Thyroid gland (tissue), 4 donors: Measurements from ENCODE around the gene BARHL1. TPM values are rescaled to one million over a fixed set of nuclear protein-coding genes. Genes with fewer than 3 reads are reported as not detected.

Experiments used
- DNase-seq, 2 donors: peaks; one replicate each; pipeline ENCODE4 v3.0.0-alpha.2; 2019
- H3K27ac ChIP-seq, 3 donors: fragments of 200-600 bp; sonication (generic); 1 replicate in 2 of 3; 2 replicates in 1 of 3; pipeline ENCODE4 v1.5.1; 2016 to 2019; ENCODE audit warnings: mild to moderate bottlenecking in 1 of 3, moderate library complexity in 1 of 3
- H3K27me3 ChIP-seq: fragments of 200-600 bp; sonication (generic); one replicate; pipeline ENCODE4 v1.5.1; 2019
- H3K36me3 ChIP-seq, 2 donors: fragments of 200-600 bp; sonication (generic); one replicate each; pipeline ENCODE4 v1.5.1; 2016 to 2019
- H3K4me1 ChIP-seq, 2 donors: fragments of 200-600 bp; sonication (generic); one replicate each; pipeline ENCODE4 v1.5.1; 2017 to 2019
- H3K4me3 ChIP-seq, 3 donors: fragments of 200-600 bp; sonication (generic); replicated peaks in 1 of 3; 1 replicate in 2 of 3; 2 replicates in 1 of 3; pipeline ENCODE4 v1.5.1; 2016; ENCODE audit warnings: mild to moderate bottlenecking in 1 of 3
- H3K9me3 ChIP-seq: fragments of 200-600 bp; sonication (generic); one replicate; pipeline ENCODE4 v1.5.1; 2017
- POLR2A ChIP-seq, 2 donors: fragments of 450-650 bp; IDR thresholded peaks; one replicate each; pipeline ENCODE4 v1.6.1; 2017; ENCODE audit warnings: antibody characterized with exemption in 2 of 2, mild to moderate bottlenecking in 2 of 2, moderate library complexity in 1 of 2
- WGBS, 2 donors: methylation state at CpG; one replicate each; pipeline ENCODE4 v1.1.5; 2017; 5-methylcytosine and 5-hydroxymethylcytosine counted together
- intact Hi-C: fragments of 100-400 bp; cut with DNase I; formaldehyde crosslinking; loops from one replicate; pipeline ENCODE4 v1.15.1; 2023
- total RNA-seq, 4 donors: library from RNA; depleted of rRNA; stranded (reverse); fragments of >200 nt; gene quantifications; one replicate each; pipeline ENCODE4 v1.2.3, GENCODE V29; 2016
- TF ChIP-seq, protein P1 (sequence below), 6 experiments: fragments of 200-600 bp in 3 of 6; fragments of 450-650 bp in 3 of 6; sonication (generic) in 3 of 6; IDR thresholded peaks; one replicate each; pipeline ENCODE4 v1.5.1; 2016 to 2019; ENCODE audit warnings: antibody characterized with exemption in 6 of 6, mild to moderate bottlenecking in 2 of 6, inconsistent platforms in 1 of 6, moderate library complexity in 1 of 6

Gene BARHL1
- total RNA-seq, 4 donors from 2014 or later, result not detected

DNA sequence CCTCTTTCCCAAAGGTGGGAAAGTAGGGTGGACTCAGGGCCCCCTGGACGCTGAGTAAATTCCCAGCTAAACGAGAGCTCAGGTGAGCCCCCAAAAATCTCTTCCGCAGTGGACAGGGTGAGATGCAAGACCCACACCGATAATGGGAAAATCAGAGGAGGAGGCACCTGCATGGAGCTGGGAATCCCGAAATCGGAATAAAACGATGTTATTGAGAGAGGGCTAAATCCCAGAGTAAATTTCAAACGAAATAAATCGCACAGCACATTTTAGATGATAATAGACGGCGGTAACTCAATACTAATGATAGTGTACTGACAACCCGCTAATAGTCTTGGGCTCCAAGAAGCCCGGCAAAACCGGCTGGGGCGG, 3.0 kb upstream of the BARHL1 start:
- TF ChIP-seq, protein P1, sequence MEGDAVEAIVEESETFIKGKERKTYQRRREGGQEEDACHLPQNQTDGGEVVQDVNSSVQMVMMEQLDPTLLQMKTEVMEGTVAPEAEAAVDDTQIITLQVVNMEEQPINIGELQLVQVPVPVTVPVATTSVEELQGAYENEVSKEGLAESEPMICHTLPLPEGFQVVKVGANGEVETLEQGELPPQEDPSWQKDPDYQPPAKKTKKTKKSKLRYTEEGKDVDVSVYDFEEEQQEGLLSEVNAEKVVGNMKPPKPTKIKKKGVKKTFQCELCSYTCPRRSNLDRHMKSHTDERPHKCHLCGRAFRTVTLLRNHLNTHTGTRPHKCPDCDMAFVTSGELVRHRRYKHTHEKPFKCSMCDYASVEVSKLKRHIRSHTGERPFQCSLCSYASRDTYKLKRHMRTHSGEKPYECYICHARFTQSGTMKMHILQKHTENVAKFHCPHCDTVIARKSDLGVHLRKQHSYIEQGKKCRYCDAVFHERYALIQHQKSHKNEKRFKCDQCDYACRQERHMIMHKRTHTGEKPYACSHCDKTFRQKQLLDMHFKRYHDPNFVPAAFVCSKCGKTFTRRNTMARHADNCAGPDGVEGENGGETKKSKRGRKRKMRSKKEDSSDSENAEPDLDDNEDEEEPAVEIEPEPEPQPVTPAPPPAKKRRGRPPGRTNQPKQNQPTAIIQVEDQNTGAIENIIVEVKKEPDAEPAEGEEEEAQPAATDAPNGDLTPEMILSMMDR (IDR thresholded peaks at IDR 0.05), result no peak
- TF ChIP-seq POLR2A (IDR thresholded peaks at IDR 0.05), result no peak
- H3K4me1 ChIP-seq, result peaks cover 0 to 5% of the 10 kb centered on the region in 2 donors
- H3K27me3 ChIP-seq, result peaks cover 42% of the 10 kb centered on the region
- H3K9me3 ChIP-seq, result no peaks in the 10 kb centered on the region
- DNase-seq, result no peak
- no peak overlapping the region for H3K27ac ChIP-seq
- no peak overlapping the region for H3K4me3 ChIP-seq
- 8% methylated on average over 15 of the region's 15 CpGs for WGBS, 2 donors
- no peaks in the 10 kb centered on the region for H3K36me3 ChIP-seq
- intact Hi-C loops, result loop anchor here (5.0 kb wide), 1 partner anchor 172 kb away; the partner anchor contains the start of gene TTF1

DNA sequence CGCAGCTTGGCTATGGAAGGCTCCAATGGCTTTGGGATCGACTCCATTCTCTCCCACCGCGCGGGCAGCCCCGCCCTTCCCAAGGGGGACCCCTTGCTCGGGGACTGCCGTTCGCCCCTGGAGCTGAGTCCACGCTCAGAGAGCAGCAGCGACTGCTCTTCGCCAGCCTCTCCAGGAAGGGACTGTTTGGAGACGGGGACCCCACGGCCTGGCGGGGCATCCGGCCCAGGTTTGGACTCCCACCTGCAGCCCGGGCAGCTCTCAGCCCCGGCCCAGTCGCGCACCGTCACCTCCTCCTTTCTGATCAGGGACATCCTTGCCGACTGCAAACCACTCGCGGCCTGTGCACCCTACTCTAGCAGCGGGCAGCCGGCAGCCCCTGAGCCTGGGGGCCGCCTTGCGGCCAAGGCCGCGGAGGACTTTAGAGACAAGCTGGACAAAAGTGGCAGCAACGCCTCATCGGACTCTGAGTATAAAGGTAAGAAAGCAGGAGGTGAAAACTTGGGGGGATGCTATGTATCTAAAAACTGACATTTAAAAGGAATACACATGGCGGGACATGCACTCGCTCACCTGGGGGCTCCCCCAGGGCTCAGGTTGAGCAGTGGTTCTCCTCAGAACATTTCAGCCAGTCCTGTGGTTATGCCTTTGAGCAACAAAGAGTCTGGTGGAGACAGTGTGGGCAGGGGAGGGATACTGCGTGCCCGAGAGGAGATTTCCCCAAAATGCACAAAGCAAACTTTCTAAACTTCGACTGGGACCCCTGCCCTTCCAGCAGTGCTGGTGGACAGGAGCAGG, 579 bp downstream of the BARHL1 start:
- H3K27ac ChIP-seq, result no peak overlapping the region
- no peak for TF ChIP-seq POLR2A (IDR thresholded peaks at IDR 0.05)
- TF ChIP-seq, protein P1 (IDR thresholded peaks at IDR 0.05), result no peak
- H3K9me3 ChIP-seq, result no peaks in the 10 kb centered on the region
- H3K27me3 ChIP-seq, result peaks cover 73% of the 10 kb centered on the region
- 9 to 10% methylated on average over 19 to 21 of the region's 37 CpGs for WGBS, 2 donors
- peaks cover 0 to 5% of the 10 kb centered on the region in 2 donors for H3K4me1 ChIP-seq
- no peak for DNase-seq
- no peak overlapping the region for H3K4me3 ChIP-seq
- intact Hi-C loops, result no loop called here
- no peaks in the 10 kb centered on the region for H3K36me3 ChIP-seq

DNA sequence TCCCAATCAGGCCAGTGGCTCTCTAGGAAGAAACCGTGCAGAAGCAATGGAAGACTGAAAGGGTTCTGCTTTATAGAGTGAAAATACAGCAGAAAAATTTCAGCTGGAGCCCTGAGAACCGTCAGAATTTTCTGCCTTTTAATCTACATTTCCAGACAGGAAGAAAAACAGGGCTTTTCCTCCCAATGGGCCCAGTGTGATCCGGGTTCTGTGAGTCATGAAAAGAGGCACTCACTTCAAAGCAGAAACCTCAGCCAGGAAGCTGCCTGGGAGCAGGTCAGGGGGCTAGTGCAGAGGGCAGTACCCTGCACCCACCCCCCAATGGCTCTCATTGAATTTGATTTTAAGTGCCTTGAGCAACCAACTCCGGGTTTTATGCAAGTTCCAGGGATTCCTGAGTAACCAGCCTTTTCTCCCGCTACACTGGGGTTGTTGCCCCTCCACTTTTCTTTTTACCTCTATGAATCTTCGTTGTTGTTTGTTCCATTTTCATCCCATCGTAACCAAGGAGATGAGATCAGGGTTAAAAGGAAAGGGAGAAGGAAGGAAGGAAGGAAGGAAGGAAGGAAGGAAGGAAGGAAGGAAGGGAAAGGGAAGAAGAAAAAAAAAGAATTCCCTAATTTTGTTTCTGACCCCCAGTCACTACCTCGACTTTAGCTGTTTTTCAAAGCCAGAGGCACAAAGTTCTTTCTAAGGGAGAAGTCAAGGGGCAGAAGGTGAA, 1.3 kb downstream of the BARHL1 start:
- no peak overlapping the region for H3K4me3 ChIP-seq
- no peaks in the 10 kb centered on the region for H3K9me3 ChIP-seq
- no peak for DNase-seq
- intact Hi-C loops, result no loop called here
- peaks cover 0 to 5% of the 10 kb centered on the region in 2 donors for H3K4me1 ChIP-seq
- H3K27me3 ChIP-seq, result peaks cover 73% of the 10 kb centered on the region
- TF ChIP-seq, protein P1 (IDR thresholded peaks at IDR 0.05), result no peak
- no peak for TF ChIP-seq POLR2A (IDR thresholded peaks at IDR 0.05)
- WGBS, 2 donors, result 3 to 8% methylated on average over 8 of the region's 8 CpGs
- no peak overlapping the region for H3K27ac ChIP-seq
- no peaks in the 10 kb centered on the region for H3K36me3 ChIP-seq

DNA sequence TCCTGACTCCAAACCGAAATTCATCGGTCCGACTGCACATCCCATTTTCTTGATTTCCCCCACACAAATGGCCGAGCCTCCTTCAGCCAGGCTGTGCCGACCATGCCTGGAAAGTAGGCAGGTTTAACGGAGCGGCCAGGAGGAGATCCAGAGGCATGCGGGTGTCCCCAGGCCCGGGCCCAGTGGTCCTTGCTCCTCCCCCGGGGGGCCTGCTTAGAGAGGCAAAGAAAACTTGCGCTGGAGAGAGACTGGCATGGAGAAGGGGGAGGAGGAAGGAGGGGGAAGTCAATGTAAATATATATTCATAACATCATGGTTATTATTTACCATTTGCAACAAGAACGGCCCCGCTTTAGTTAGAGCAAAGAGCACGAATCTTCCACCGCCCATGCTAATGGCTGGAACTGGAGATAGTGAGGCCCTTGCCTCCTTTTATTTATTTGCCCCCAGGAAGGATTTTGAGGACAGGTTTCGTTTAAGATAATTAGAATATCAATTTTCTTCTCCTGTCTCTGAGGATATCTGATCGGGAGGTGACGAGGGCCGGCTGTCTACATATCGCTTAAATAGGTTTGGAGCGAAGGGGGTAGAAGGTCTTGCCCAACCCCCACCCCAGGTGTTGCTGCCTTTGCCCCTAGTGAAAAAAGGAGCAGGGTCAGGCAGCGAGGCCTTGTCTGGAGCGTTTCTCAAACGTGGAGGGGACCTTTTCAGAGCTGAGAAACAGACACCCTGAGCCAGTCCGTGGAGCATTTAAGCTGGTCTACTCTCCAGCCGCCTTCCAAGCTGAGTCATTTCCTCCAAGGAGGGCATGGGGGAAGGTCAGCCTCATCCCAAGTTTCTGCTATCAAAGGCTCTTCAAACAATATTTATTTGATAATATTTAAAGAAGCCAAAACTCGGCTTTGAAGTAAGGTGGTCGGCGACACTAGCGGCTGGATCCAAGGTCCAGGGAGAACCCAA, 2.5 kb downstream of the BARHL1 start:
- H3K27me3 ChIP-seq, result peaks cover 70% of the 10 kb centered on the region
- H3K9me3 ChIP-seq, result no peaks in the 10 kb centered on the region
- H3K4me3 ChIP-seq, result no peak overlapping the region
- no peak overlapping the region for H3K27ac ChIP-seq
- DNase-seq, result no peak
- intact Hi-C loops, result no loop called here
- no peaks in the 10 kb centered on the region for H3K36me3 ChIP-seq
- no peak for TF ChIP-seq POLR2A (IDR thresholded peaks at IDR 0.05)
- TF ChIP-seq, protein P1 (IDR thresholded peaks at IDR 0.05), result no peak
- peaks cover 0 to 10% of the 10 kb centered on the region in 2 donors for H3K4me1 ChIP-seq
- 9 to 14% methylated on average over 30 of the region's 30 CpGs for WGBS, 2 donors
